DOHH2 (cell line): Measurements from ENCODE around the gene HTRA2.

Experiments used
- CTCF ChIP-seq: fragments of 200-600 bp; sonication (generic); IDR thresholded peaks from one replicate; pipeline ENCODE4 v1.5.1; 2014; ENCODE audit warnings: antibody characterized with exemption, mild to moderate bottlenecking, low read depth, low read length; ENCODE audit not compliant: poor library complexity, severe bottlenecking
- EZH2phosphoT487 ChIP-seq: fragments of 200-600 bp; sonication (generic); IDR thresholded peaks from 2 replicates; pipeline ENCODE4 v1.6.1; 2017; ENCODE audit warnings: borderline replicate concordance, mild to moderate bottlenecking, antibody characterized with exemption, low read length, moderate library complexity, mixed read lengths

DNA sequence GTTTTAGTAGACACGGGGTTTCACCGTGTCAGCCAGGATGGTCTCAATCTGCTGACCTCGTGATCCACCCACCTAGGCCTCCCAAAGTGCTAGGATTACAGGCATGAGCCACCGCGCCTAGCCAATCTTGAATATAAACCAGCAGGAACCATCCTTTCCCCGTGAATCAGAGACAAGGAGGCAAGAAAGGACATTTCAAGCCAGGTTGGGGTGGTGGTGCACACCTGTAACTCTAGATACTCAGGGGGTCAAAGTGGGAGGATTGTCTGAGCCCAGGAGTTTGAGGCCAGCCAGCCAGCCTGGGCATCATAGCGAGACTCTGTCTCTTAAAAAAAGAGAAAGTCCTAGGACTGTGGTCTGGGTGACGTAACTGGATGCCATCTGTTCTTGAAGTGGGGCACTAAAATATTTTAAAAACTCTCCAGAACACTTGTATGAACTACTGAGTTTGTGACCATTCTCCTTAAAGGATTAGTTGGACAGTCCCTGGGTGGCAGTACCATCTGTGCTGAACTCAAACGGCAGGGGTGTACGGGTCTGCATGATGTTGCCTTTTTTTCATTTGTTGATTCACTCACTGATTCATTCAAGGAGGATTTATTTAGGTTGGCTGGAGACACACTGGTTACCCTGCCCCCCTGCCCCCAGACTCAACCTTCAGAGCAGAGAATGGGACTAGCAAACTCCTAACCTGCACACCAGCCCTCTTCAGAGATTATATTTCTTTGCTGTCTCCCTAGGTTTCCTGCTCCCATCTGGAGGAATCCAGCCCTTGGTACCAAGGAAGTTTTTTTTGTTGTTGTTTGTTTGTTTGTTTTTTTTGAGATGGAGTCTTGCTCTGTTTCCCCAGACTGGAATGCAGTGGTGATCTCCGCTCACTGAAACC lies 18.4 kb upstream of the HTRA2 start:
- TF ChIP-seq CTCF (no peak), EZH2phosphoT487 (no peak)
